Measurements from ENCODE around the gene TAF5L. TPM values are rescaled to one million over a fixed set of nuclear protein-coding genes. Genes with fewer than 3 reads are reported as not detected.

Gene TAF5L
- total RNA-seq, 1 experiment from 2014 or later = 37.6 TPM

DNA sequence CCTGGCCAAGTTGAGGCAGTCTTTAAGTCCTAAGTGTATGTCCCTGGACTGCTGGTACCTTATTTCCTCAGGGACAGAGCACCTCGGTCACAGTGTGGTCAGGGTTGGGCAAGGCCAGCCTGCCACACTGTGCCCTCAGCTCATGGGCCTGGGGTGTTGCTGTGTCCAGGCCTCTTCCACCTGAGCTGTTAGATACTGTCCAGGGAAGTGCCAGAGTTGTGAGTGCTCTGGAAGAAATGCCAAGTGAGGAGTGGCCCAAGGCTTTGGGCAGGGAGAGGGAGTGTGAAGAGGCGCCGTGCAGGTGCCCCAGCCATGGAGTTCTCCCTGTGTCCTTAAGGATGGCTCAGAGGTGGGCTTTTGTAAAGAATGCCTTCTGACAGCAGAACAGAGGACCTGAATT is 15.4 kb upstream of the TAF5L start:
- TF ChIP-seq, protein P1, sequence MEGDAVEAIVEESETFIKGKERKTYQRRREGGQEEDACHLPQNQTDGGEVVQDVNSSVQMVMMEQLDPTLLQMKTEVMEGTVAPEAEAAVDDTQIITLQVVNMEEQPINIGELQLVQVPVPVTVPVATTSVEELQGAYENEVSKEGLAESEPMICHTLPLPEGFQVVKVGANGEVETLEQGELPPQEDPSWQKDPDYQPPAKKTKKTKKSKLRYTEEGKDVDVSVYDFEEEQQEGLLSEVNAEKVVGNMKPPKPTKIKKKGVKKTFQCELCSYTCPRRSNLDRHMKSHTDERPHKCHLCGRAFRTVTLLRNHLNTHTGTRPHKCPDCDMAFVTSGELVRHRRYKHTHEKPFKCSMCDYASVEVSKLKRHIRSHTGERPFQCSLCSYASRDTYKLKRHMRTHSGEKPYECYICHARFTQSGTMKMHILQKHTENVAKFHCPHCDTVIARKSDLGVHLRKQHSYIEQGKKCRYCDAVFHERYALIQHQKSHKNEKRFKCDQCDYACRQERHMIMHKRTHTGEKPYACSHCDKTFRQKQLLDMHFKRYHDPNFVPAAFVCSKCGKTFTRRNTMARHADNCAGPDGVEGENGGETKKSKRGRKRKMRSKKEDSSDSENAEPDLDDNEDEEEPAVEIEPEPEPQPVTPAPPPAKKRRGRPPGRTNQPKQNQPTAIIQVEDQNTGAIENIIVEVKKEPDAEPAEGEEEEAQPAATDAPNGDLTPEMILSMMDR (IDR thresholded peaks at IDR 0.05; ENCODE audit: unreplicated experiment) = no peak
- no peak overlapping the region for H3K27ac Mint-ChIP-seq (ENCODE audit: low read depth, unreplicated experiment)
- H3K9me3 Mint-ChIP-seq (ENCODE audit: unreplicated experiment) = no peaks in the 10 kb centered on the region
- CTCF ChIA-PET = no interaction called here
- no peak overlapping the region for H3K4me3 Mint-ChIP-seq (ENCODE audit: unreplicated experiment)
- POLR2A ChIA-PET = interaction anchor here (2.1 kb wide), 1 partner anchor 14 kb away, joined by 6 read pairs; the partner anchor contains the start of genes TAF5L and URB2
- H3K27me3 Mint-ChIP-seq (ENCODE audit: insufficient read depth, unreplicated experiment) = no peaks in the 10 kb centered on the region
- DNase-seq (ENCODE audit: unreplicated experiment) = no peak
- BruUV-seq (replicated peaks) = no TSS peak
- H3K36me3 Mint-ChIP-seq (ENCODE audit: insufficient read depth, unreplicated experiment) = peaks cover 91% of the 10 kb centered on the region
- H3K4me1 Mint-ChIP-seq (ENCODE audit: insufficient read depth, unreplicated experiment) = peaks cover 3% of the 10 kb centered on the region
- intact Hi-C loops (cut with micrococcal nuclease) = no loop called here

DNA sequence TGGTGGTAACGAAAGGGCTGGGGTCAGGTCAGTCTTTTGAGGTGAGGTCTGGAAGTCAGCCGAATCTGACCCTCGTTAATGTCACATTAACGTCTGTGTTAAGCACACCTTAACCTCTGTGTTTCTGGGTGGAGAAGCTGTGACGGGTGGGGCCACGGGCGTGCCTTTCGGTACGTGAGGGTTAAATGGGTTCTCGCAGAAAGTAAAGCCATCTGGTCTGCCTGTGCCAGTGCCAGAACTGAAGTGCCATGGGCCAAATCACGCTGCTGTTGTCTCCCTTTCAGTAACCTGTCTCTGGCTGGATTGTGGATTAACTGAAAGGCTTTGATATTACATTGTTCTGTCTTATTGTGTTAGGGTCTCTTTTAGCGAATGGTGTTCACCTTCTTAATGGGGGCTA is 14.5 kb upstream of the TAF5L start:
- DNase-seq (ENCODE audit: unreplicated experiment) = no peak
- Mint-ChIP-seq H3K4me3 (ENCODE audit: unreplicated experiment) (no peak overlapping the region), H3K4me1 (ENCODE audit: insufficient read depth, unreplicated experiment) (peaks cover 3% of the 10 kb centered on the region), H3K36me3 (ENCODE audit: insufficient read depth, unreplicated experiment) (peaks cover 91% of the 10 kb centered on the region), H3K27ac (ENCODE audit: low read depth, unreplicated experiment) (no peak overlapping the region), H3K9me3 (ENCODE audit: unreplicated experiment) (no peaks in the 10 kb centered on the region), H3K27me3 (ENCODE audit: insufficient read depth, unreplicated experiment) (no peaks in the 10 kb centered on the region)
- intact Hi-C loops (cut with micrococcal nuclease) = no loop called here
- no TSS peak for BruUV-seq (replicated peaks)
- ChIA-PET CTCF (no interaction called here), POLR2A (interaction anchor here (0.6 to 2.1 kb wide), 3 partner anchors 14 to 537 kb away, joined by 3 to 6 read pairs (median 4); partner anchors contain the start of genes TAF5L and URB2)
- TF ChIP-seq, protein P1 (IDR thresholded peaks at IDR 0.05; ENCODE audit: unreplicated experiment) = no peak

DNA sequence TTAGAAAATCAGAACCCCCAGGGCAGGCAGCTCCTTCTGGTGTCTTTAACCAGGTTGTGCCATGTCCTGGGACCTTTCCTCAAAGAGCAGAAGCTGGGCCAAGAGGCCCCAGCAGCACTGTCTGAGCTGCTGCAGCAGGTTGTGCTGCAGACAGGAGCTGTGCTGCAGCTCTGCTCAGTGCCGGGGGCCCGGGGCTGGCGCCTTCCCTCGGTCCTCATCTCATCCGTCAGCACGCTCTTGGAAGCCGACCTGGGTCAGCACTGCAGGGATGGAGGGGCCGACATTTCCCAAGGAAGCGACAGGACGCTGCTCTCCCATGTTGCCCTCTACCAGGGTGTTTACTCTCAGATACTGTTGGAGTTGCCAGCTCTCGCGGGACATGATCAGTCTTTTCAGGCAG is 11.8 kb upstream of the TAF5L start:
- peaks cover 91% of the 10 kb centered on the region for H3K36me3 Mint-ChIP-seq (ENCODE audit: insufficient read depth, unreplicated experiment)
- no peak overlapping the region for H3K27ac Mint-ChIP-seq (ENCODE audit: low read depth, unreplicated experiment)
- ChIA-PET POLR2A (interaction anchor here (0.6 to 3.0 kb wide), 3 partner anchors 11 to 78 kb away, joined by 3 to 9 read pairs (median 3); partner anchors contain the start of gene URB2), CTCF (interaction anchor here (0.7 to 2.2 kb wide), 8 partner anchors 8 to 973 kb away, joined by 3 to 20 read pairs (median 4); partner anchors contain the start of gene ABCB10)
- intact Hi-C loops (cut with micrococcal nuclease) = no loop called here
- H3K27me3 Mint-ChIP-seq (ENCODE audit: insufficient read depth, unreplicated experiment) = no peaks in the 10 kb centered on the region
- no peak overlapping the region for H3K4me3 Mint-ChIP-seq (ENCODE audit: unreplicated experiment)
- H3K4me1 Mint-ChIP-seq (ENCODE audit: insufficient read depth, unreplicated experiment) = peaks cover 3% of the 10 kb centered on the region
- DNase-seq (ENCODE audit: unreplicated experiment) = no peak
- no peaks in the 10 kb centered on the region for H3K9me3 Mint-ChIP-seq (ENCODE audit: unreplicated experiment)
- BruUV-seq (replicated peaks) = no TSS peak
- TF ChIP-seq, protein P1 (IDR thresholded peaks at IDR 0.05; ENCODE audit: unreplicated experiment) = no peak

DNA sequence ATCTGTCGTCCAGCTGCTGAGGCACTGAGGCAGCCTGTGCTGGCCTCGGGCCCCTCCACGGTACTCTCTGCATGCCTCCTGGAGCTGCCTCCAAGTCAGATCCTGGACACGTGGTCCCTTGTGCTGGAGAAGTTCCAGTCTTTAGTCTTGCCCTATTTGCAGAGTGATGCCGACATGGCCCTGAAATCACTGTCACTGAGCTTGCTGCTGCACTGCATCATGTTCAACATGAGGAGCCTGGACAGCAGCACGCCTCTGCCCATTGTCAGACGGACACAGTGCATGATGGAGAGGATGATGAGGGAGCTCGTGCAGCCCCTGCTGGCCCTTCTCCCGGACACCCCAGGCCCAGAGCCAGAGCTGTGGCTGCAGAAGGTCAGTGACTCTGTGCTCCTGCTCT is 10.1 kb upstream of the TAF5L start:
- POLR2A ChIA-PET = interaction anchor here (3.0 kb wide), 1 partner anchor 9 kb away, joined by 9 read pairs; the partner anchor contains the start of gene URB2
- H3K36me3 Mint-ChIP-seq (ENCODE audit: insufficient read depth, unreplicated experiment) = peaks cover 93% of the 10 kb centered on the region
- CTCF ChIA-PET = interaction anchor here (0.6 to 2.2 kb wide), 4 partner anchors 25 to 1598 kb away, joined by 3 to 20 read pairs (median 4); no protein-coding TSS in a partner anchor
- H3K9me3 Mint-ChIP-seq (ENCODE audit: unreplicated experiment) = no peaks in the 10 kb centered on the region
- no TSS peak for BruUV-seq (replicated peaks)
- peaks cover 3% of the 10 kb centered on the region for H3K4me1 Mint-ChIP-seq (ENCODE audit: insufficient read depth, unreplicated experiment)
- no peak for DNase-seq (ENCODE audit: unreplicated experiment)
- TF ChIP-seq, protein P1 (IDR thresholded peaks at IDR 0.05; ENCODE audit: unreplicated experiment) = no peak
- intact Hi-C loops (cut with micrococcal nuclease) = no loop called here
- H3K27me3 Mint-ChIP-seq (ENCODE audit: insufficient read depth, unreplicated experiment) = no peaks in the 10 kb centered on the region
- H3K4me3 Mint-ChIP-seq (ENCODE audit: unreplicated experiment) = no peak overlapping the region
- H3K27ac Mint-ChIP-seq (ENCODE audit: low read depth, unreplicated experiment) = no peak overlapping the region

Data from MCF 10A (cell line).